Fibroblast of mammary gland (primary cell): ENCODE measurements around the gene PPAN.
A peak's percentile ranks its signal among the peaks of the same experiment; 100 is the strongest.

Experiments
- DNase-seq: peaks from one replicate; pipeline ENCODE4 v3.0.0-alpha.2; 2010; ENCODE audit warnings: low read depth
- H3K4me3 ChIP-seq: 2 replicates; pipeline ENCODE4 v1.5.1; 2011; ENCODE audit warnings: low read depth, mild to moderate bottlenecking, low read length, moderate library complexity; ENCODE audit not compliant: control insufficient read depth
- TF ChIP-seq, protein P1 (sequence below): conservative IDR thresholded peaks from 2 replicates; pipeline ENCODE4 v1.5.1; 2011; ENCODE audit warnings: low read depth, low read length, inconsistent platforms; ENCODE audit not compliant: control insufficient read depth, insufficient read depth

PPAN gene

DNA sequence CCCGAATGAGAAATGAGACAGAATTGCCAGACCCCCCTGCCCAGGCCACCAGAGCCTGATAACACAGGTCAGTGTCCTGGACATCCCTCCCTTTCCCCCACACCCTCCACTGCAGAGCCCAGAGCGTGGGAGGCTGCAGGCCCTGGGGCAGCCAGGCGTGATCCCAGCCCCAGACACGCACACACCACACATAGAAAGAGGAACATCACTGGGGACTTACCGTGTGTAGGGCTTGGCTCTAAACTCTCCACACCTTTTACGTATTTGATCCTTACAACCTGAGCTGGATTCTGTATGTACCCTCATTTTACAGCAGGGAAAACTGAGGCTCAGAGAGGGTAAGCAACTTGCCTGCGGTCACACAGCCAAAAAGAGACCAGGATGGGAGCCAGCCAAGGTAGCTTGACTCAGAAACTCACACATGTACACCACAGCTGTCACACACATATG is 3.4 kb upstream of the PPAN start:
- TF ChIP-seq, protein P1, sequence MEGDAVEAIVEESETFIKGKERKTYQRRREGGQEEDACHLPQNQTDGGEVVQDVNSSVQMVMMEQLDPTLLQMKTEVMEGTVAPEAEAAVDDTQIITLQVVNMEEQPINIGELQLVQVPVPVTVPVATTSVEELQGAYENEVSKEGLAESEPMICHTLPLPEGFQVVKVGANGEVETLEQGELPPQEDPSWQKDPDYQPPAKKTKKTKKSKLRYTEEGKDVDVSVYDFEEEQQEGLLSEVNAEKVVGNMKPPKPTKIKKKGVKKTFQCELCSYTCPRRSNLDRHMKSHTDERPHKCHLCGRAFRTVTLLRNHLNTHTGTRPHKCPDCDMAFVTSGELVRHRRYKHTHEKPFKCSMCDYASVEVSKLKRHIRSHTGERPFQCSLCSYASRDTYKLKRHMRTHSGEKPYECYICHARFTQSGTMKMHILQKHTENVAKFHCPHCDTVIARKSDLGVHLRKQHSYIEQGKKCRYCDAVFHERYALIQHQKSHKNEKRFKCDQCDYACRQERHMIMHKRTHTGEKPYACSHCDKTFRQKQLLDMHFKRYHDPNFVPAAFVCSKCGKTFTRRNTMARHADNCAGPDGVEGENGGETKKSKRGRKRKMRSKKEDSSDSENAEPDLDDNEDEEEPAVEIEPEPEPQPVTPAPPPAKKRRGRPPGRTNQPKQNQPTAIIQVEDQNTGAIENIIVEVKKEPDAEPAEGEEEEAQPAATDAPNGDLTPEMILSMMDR = no peak
- no peak overlapping the region for H3K4me3 ChIP-seq
- no peak for DNase-seq

DNA sequence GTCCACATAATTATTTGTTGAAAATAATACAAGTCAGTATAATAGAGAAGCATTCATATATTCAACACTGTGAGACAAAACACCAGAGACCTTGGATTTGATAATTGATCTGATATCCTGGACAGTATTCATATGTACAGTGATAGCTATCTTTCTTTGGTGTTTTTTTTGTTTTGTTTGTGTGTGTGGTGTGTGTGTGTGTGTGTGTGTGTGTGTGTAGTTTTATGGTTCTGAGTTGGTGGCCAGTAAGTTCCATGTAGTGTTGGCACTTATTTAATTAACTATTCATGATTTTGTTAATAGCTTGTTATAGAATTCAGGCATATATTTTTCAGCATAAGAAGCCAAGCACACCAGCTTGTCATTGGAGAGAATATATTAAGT is 2.0 kb upstream of the PPAN start:
- no peak overlapping the region for H3K4me3 ChIP-seq
- TF ChIP-seq, protein P1 = no peak
- DNase-seq = no peak

DNA sequence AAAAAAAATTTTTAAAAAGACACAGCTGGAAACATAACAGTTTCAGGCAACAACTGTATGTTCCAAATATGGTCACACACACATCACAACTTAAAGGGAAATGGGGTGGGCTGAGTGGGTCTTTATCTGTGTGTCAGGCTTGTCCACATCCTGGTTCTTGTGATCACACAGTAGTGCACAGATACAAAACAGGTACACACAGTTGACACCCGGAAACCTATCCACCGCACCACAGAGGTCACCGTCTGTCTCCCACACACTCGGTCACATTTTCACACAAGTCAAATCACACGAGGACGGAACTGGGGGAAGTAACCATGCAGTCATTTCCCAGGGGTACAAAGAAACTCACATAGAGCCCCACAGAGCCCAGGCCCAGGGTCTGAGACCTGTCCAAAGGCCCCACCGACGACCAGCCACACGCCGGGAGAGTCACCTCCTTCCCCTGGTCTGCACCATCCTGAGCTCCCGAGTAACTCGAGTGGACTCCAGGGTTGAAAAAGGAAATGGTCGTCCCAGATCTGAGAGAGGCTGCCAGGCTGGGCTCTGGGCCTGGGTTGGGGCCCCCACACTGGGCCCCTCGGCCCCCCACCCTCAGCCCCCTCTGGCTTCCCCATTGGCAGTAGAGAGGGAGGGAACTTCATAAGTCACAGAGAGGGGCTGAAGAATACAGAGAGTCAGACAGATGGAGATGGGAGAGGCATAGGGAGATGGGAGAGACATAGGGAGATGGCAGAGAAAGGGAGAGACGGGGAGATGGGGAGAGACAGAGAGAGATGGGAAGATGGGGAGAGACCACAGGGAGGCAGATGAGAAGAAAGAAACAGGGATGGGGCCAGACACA is 1.3 kb upstream of the PPAN start:
- TF ChIP-seq, protein P1 = no peak
- H3K4me3 ChIP-seq = no peak overlapping the region
- no peak for DNase-seq

DNA sequence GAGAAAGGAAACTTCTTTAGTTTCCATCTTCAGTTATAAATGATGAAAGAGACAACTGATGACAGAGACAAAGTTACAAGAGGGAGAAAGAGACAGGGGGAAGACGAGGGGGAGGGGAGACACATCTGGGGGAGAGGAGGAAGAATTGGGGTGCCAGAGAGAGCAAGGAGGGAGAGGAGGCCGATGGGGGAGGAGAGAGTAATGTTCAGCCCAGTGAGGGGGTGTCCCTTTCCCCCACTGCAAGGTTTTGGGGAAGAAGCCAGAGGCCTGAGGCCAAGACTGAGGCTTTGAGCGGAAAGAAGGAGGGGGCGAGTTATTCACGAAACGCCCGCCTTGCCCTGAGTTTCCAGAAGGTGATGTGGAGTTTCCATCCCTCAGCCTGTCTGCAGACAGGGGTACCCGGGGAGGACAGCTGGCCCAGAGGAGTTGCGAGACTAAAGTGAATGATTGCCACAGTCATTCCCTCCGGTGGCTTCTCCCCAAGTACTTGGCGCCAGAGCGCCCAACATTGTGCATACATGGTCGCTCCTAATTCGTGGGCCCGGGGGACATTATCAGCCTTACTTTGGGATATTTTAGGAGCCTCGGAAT is 558 bp upstream of the PPAN start:
- no peak for DNase-seq
- TF ChIP-seq, protein P1 = no peak
- peak overlapping the region; percentile 35 for H3K4me3 ChIP-seq

DNA sequence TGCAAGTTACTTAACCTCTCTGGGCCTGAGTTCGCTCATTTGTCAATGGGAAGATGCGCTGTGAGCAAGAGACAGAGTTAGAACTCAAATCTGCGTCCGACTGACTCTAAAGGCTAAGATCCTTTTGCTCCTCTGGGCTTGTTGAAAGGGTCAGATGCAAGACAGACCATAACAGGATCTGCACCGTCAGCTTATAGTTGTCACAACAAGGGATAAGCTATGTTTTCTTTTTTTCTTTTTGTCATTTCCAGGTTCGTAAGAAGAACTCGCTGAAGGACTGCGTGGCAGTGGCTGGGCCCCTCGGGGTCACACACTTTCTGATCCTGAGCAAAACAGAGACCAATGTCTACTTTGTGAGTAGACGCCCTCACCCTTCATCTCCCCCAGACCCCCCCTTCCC is 1.1 kb downstream of the PPAN start:
- peak overlapping the region; percentile 91 for H3K4me3 ChIP-seq
- TF ChIP-seq, protein P1 = no peak
- no peak for DNase-seq

DNA sequence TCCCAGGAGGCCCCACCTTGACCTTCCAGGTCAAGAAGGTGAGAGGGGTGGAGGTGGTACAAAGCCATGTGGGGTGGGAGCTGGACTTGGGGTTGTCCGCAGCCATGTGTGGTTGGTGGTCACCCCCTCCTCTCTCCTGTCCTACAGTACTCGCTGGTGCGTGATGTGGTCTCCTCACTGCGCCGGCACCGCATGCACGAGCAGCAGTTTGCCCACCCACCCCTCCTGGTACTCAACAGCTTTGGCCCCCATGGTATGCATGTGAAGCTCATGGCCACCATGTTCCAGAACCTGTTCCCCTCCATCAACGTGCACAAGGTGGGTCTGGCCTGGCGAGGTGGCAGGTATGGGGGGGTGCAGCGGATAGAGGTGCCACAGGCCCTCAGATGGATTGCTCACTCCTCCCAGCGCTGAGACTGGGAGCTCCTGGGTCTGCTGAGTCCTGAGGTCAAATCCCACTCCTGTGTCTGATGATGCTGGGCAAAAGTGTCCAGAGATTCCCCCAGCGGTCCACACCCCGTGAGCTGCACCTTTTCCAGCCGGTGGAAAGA is 1.7 kb downstream of the PPAN start:
- no peak for DNase-seq
- peak overlapping the region; percentile 91 for H3K4me3 ChIP-seq
- TF ChIP-seq, protein P1 = no peak
